ENCODE data around the gene MAP2K5. TPM values are rescaled to one million over a fixed set of nuclear protein-coding genes. Genes with fewer than 3 reads are reported as not detected.

MAP2K5 gene
- total and polyA plus RNA-seq, 10 of the 15 experiments (the other 5 are each of a cell fraction or from before 2014, with no cell fraction given): 1.3 to 19.4 (median 9.6) TPM

DNA sequence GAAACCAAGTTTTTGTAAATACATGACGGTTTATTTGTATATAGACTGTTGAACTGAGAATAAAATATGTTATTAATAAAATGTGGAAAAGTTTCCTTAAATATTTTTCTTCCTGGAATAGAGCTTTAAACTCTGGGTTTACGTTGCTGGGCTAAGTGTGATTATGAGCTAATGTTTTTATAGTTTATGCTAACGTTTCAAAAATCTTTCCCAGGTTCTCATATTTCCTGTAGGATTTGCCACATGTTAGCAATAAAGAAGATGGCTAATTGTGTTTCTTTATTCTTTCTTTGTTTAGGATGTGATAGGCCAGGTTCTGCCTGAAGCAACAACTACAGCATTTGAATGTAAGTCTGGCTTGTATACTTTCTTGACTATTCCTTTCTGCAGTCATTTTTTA, 7.2 kb downstream of the MAP2K5 start:
- DNase-seq (ENCODE audit: low read depth, low spot score): no peak
- RAD21 ChIA-PET (ENCODE audit: unreplicated experiment): interaction anchor here (0.7 to 1.3 kb wide), 4 partner anchors 27 to 92 kb away, joined by 3 read pairs; partner anchors contain the start of gene C15orf61
- H3K4me2 ChIP-seq (ENCODE audit: control insufficient read depth, insufficient read depth): no peak overlapping the region
- intact Hi-C loops (cut with micrococcal nuclease; ENCODE audit: unreplicated experiment): no loop called here
- H3K4me1 ChIP-seq (ENCODE audit: control insufficient read depth, insufficient read depth, low read length): peaks cover 5% of the 10 kb centered on the region
- POLR2A ChIA-PET: interaction anchor here (0.6 to 1.5 kb wide), 2 partner anchors 12 to 51 kb away, joined by 3 to 7 read pairs; no protein-coding TSS in a partner anchor
- no TSS peak for BruUV-seq (replicated peaks)
- H3K27me3 ChIP-seq (replicated peaks in 1 of 2; ENCODE audit: control insufficient read depth in 2 of 2, insufficient read depth in 2 of 2, low read length in 1 of 2): no peaks in the 10 kb centered on the region
- H3K27ac ChIP-seq (ENCODE audit: control insufficient read depth, insufficient read depth): no peak overlapping the region
- 92% methylated on average over 3 of the region's 3 CpGs for WGBS (ENCODE audit: insufficient coverage, insufficient replicate concordance, low lambda C conversion rate, missing lambda C conversion rate)
- CTCF ChIA-PET: interaction anchor here (0.8 to 1.5 kb wide), 6 partner anchors 11 to 286 kb away, joined by 3 to 6 read pairs (median 5); no protein-coding TSS in a partner anchor
- no peak for ATAC-seq
- H3K79me2 ChIP-seq (ENCODE audit: control insufficient read depth, insufficient read depth, low read length): no peaks in the 10 kb centered on the region
- FAIRE-seq: no peak
- in situ Hi-C loops (cut with MboI): loop anchor here (25.0 kb wide), 1 partner anchor 1263 kb away; the partner anchor contains the start of gene ANP32A
- H4K20me1 ChIP-seq (ENCODE audit: control insufficient read depth, insufficient read depth): no peaks in the 10 kb centered on the region
- H3K4me3 ChIP-seq: no peak overlapping the region
- H3K9me3 ChIP-seq (replicated peaks; ENCODE audit: control insufficient read depth, insufficient read depth, low read length): no peaks in the 10 kb centered on the region
- H2AFZ ChIP-seq (ENCODE audit: control insufficient read depth, low read depth, low read length): no peak overlapping the region
- SMC1A ChIA-PET (ENCODE audit: uncharacterized antibody, unreplicated experiment): interaction anchor here (0.7 to 3.9 kb wide), 11 partner anchors 8 to 60 kb away, joined by 3 to 19 read pairs (median 3); no protein-coding TSS in a partner anchor
- H3K9ac ChIP-seq (ENCODE audit: control insufficient read depth, insufficient read depth, low read length): no peak overlapping the region
- peaks cover 3% of the 10 kb centered on the region in 2 experiments; a peak in 1 of 4 replicates for H3K36me3 ChIP-seq (ENCODE audit: control insufficient read depth in 2 of 2, insufficient read depth in 2 of 2, low read length in 1 of 2)
- TF ChIP-seq E4F1 (IDR thresholded peaks at IDR 0.05; ENCODE audit: borderline replicate concordance, partially characterized antibody) (no peak), ZNF207 (IDR thresholded peaks at IDR 0.05; ENCODE audit: borderline replicate concordance) (no peak), E2F8 (IDR thresholded peaks at IDR 0.05; ENCODE audit: low read depth, partially characterized antibody) (no peak), NR2C1 (IDR thresholded peaks at IDR 0.05) (no peak), ZNF24 (IDR thresholded peaks at IDR 0.05) (no peak), ZBTB40 (IDR thresholded peaks at IDR 0.05; ENCODE audit: borderline replicate concordance) (no peak), CREB1 (IDR thresholded peaks at IDR 0.05; ENCODE audit: low read depth) (no peak)
- TF ChIP-seq, protein P1, sequence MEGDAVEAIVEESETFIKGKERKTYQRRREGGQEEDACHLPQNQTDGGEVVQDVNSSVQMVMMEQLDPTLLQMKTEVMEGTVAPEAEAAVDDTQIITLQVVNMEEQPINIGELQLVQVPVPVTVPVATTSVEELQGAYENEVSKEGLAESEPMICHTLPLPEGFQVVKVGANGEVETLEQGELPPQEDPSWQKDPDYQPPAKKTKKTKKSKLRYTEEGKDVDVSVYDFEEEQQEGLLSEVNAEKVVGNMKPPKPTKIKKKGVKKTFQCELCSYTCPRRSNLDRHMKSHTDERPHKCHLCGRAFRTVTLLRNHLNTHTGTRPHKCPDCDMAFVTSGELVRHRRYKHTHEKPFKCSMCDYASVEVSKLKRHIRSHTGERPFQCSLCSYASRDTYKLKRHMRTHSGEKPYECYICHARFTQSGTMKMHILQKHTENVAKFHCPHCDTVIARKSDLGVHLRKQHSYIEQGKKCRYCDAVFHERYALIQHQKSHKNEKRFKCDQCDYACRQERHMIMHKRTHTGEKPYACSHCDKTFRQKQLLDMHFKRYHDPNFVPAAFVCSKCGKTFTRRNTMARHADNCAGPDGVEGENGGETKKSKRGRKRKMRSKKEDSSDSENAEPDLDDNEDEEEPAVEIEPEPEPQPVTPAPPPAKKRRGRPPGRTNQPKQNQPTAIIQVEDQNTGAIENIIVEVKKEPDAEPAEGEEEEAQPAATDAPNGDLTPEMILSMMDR (IDR thresholded peaks at IDR 0.05 in 2 of 3, conservative IDR thresholded peaks at IDR 0.05 in 1 of 3; ENCODE audit: control insufficient read depth in 2 of 3, extremely low read depth in 1 of 3, insufficient read depth in 1 of 3, low read depth in 3 of 3, low read length in 3 of 3): no peak

Data from GM12878 (cell line).